D721Med (cell line): ENCODE results near the gene PSG3.
"Not testable (repeated sequence)": the region's sequence is repeated elsewhere in the genome, so short reads cannot be mapped to it uniquely, and the experiment has no call there.

Source experiments
- DNase-seq: peaks from one replicate; pipeline ENCODE4 v3.0.0; 2011; ENCODE audit warnings: low spot score; ENCODE audit not compliant: insufficient read length
- FAIRE-seq: peaks from 2 replicates; lab custom pipeline; 2011; peaks lifted over from hg19 to GRCh38; lab: Jason Lieb, UNC
- CTCF ChIP-seq: IDR thresholded peaks from 2 replicates; pipeline ENCODE4 v1.5.1; 2012; ENCODE audit warnings: mild to moderate bottlenecking, control low read depth; ENCODE audit not compliant: insufficient read depth; ENCODE audit errors: missing control alignments

The PSG3 gene

GRCh38 chr19:42693760-42694350 is 46.4 kb downstream of the PSG3 start:
- peak; percentile 50 for TF ChIP-seq CTCF
- no peak for DNase-seq
- FAIRE-seq = no peak

GRCh38 chr19:42683917-42684513 is 56.3 kb downstream of the PSG3 start:
- no peak for FAIRE-seq
- DNase-seq = no peak
- TF ChIP-seq CTCF = peak; percentile 14

- not testable (repeated sequence) for DNase-seq, FAIRE-seq
Observed at GRCh38 chr19:42676326-42676725, 64.0 kb downstream of the PSG3 start.

GRCh38 chr19:42674549-42674948 is 65.7 kb downstream of the PSG3 start:
- DNase-seq, FAIRE-seq: not testable (repeated sequence)
